HG03575 (cell line): ENCODE measurements around the gene GUF1.
"Not testable (repeated sequence)": the region's sequence is repeated elsewhere in the genome, so short reads cannot be mapped to it uniquely, and the experiment has no call there.

ENCODE experiments used
- ATAC-seq: cut with Tn5 transposase; IDR thresholded peaks from one replicate; pipeline ENCODE4 v1.9.1; 2021; ENCODE audit not compliant: unreplicated experiment, insufficient number of reproducible peaks, low FRiP score; ENCODE audit errors: extremely low read depth

Gene GUF1

DNA sequence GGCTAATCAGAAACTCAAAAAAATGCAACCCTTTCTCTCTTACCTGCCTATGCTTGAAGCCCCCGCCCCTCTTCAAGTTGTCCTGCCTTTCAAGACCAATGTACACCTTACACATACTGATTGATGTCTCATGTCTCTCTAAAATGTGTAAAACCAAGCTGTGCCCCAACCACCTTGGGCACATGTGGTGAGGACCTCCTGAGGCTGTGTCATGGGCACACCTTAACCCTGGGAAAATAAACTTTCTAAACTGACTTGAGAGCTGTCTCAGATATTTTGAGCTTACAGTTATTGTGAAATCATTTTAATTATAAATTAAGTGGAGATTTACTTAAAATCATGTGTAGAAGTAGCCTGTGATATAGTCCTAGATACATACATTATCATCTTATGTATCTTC is 22.2 kb downstream of the GUF1 start:
- no peak for ATAC-seq

GRCh38 chr4:44701037-44701436 is 22.8 kb downstream of the GUF1 start:
- ATAC-seq = no peak

DNA sequence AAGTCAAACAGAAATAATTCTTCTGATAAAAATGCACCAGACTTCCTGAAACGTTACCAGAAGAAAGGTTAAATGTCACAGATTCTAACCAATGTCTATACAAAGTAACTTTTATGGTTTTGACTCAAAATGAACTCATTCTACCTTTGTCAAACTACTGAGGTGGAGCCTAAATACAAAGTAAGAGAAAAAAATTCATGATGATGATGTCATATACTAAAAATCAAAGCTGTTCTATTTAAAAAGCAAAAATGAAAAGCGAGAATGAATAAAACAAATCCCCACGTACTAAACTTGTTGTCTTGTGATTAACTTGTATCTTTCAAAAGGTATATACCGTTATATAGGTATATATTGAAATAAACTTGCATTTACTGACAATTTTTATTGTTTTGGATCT is 26.5 kb downstream of the GUF1 start:
- ATAC-seq = no peak

- no peak for ATAC-seq
Measured at GRCh38 chr4:44713125-44713524, 34.9 kb downstream of the GUF1 start.

DNA sequence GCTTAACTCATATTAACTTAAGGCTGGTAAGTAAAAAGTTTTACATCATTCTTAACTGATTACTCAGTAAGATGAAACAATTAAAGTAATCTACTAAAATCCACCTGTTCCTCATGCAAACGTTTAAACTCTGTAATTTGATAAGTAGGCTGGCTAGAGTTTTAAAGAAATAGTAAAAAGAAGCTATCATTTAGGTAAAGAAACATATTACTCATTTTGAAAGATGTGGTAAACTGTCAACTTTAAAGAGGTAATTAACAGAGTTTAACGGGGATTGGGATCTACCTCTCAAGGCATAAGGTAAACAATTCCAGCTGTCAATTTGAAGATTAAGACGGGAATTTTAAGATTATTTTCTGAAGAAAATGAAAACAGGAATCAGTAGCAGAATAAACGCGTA is 38.4 kb downstream of the GUF1 start:
- ATAC-seq = no peak

- ATAC-seq = no peak
Measured at GRCh38 chr4:44720371-44720770, 42.2 kb downstream of the GUF1 start.

DNA sequence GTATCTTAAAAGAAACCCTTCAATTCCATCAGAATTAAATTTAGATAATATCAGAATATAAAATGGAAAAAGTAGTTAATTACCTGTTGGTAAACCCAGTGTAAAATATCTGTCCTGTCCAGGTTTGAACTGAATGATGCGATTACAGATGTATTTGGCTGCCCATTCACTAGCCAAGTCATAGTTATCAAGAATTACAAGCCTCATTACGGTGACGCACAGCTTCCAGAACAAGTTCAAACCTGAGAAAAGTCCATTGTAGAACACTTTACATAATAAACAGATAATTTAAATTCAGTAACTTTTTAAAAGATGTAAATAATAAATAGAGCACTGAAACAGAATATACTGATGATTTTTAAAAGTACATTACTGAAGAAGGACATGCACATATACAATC is 43.8 kb downstream of the GUF1 start:
- no peak for ATAC-seq

GRCh38 chr4:44725166-44725565 is 46.9 kb downstream of the GUF1 start:
- ATAC-seq = no peak

DNA sequence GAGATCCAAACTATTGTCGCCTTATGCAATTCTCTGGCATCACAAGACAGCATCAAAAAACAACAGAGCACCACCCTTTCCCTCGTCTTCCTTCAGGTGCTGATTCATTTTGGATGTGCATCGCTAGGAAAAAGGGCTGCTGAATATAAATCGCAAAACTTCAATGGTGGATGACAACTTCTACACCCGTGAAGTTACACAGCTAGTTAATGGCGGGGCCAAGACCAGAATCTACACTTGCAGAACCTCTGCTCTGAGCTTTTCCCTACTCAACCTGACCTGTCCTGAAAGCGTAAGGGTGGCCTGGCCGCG is 47.5 kb downstream of the GUF1 start:
- ATAC-seq = peak; percentile 3

DNA sequence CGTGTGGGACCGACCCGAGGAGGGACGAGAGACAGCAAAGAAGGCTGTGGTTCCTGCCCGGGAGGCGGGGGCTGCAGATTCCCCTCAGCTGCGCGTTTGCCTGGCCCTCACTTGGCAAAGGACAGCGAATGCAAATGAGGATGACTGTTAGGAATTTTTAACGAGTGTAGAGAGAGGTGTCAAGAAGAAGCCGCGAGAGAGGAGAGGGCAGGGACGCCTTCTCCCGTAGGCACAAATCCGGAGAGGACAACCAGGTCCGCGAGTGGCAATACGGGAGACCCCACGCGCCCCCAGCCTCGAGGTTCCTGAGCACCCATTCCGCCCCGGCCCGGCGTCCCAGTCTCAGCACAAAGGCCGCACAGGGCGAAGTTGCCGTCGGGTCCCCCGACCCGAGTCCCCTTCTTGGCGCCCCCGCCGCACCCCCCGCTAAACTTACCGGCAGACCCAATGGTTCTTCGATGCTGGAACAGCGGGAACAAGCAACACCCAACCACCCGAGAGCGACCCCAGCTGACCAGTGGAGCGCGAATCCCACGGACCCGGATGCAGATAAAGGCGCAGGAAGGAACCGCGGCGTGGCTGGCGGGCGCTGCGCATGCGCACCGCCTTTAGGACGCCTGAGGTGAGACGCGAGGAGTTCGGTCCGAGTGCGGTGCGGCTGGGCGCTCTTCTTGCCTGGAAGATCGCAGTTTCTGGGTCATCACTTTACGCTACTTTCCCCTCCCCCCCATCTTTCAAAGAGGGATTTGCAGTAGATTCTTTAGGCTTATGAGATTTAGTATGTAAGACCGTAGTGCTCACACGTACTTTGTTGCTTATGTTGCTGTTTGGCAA is 48.0 kb downstream of the GUF1 start, which contains the start of gene GNPDA2:
Gene GNPDA2, minus strand, starts transcription at position 519 of the 834 bp plus-strand sequence. CDS start 4,349 bp downstream, outside the sequence.
- peak; percentile 30 for ATAC-seq

DNA sequence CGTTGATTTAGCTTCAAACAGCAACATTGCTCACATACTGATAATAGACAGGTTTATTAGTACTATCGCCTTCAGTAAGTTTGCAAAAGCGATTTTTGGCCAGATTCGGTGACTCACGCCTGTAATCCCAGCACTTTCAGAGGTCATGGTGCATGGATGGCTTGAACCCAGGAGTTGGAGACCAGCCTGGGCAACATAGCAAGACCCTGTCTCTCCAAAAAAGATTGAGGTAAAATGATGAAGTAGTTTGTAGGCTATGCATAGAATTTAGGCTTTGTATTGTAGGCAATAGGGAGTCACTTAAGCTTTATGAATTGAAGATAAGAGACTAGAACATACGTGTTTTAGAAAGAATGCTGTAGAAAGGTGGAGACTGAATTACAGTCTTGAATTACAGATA is 49.3 kb downstream of the GUF1 start:
- ATAC-seq = no peak

DNA sequence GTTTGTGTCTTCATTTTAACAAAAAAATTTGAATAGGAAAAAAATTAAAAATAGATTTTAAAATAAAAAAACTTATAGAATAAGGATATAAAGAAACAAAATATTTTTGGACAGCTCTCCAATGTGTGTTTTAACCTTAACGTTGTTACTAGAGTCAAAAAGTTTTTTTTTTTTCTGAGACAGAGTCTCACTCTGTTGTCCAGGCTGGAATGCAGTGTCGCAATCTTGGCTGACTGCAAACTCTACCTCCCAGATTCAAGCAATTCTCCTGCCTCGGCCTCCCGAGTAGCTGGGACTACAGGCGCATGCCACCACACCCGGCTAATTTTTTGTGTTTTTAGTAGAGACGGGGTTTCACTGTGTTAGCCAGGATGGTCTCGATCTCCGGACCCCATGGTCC is 50.5 kb downstream of the GUF1 start:
- ATAC-seq = not testable (repeated sequence)

GRCh38 chr4:44736900-44737299 is 58.7 kb downstream of the GUF1 start:
- ATAC-seq = no peak

DNA sequence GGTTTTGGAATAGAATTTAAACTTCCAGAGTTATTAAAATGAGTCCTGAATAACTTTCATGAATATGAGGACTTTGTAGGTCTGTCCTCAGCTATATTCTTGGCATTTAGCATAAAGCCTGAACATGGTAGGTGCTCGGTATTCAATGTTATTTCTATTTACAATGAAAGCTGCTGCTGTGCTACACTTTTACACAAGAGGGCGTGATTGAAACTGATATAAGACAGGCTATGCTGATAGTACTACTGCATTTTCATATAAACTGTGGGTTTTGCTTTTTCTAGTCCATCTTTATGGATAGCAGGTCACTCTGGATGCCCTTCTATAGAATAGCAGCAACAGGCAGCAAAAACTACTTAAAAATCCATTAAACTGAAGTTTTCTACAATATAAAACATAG is 60.4 kb downstream of the GUF1 start:
- no peak for ATAC-seq

DNA sequence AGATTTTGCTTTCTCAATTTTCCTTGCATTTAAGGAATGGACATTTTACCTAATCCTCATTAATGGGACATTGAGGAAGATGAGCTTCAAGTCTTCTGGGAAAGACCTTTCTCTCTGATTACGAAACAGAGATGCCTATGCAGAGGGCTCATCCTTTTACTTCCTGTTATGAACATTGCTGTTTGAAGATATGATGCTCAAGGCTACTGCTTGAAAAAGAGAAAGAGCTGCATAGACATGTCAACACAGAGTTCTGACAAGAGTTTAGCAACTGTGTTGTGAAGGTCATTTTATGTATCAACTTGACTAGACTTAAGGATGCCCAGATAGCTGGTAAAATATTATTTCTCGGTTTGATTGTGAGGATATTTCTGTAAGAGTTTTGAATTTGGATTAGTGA is 62.0 kb downstream of the GUF1 start:
- no peak for ATAC-seq
